Stimulated activated CD4-positive, alpha-beta T cell treated with anti-CD3 and anti-CD28 coated beads, Interleukin-4, amount 100 ng/mL, for 1 hour (primary cell): ENCODE results near the gene CAMK1D.

Experiments
- DNase-seq: peaks from one replicate; pipeline ENCODE4 v3.0.0-alpha.2; 2020

The CAMK1D gene

DNA sequence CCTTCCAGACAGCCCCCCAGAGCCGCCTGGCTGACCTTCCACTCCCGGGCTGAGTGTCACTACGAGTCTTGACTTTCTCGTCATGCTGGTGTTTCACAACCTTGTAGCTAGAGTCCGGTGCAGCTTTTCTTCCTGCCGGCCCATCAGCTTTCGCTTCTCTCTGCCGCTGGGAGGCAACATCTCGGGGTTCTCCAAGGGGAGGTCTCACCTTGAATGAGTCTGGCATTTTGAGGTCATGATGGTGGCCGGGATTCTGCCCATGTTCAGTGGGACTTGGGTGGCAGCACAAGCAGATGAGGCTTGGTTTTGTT, 285.2 kb downstream of the CAMK1D start:
- no peak for DNase-seq

DNA sequence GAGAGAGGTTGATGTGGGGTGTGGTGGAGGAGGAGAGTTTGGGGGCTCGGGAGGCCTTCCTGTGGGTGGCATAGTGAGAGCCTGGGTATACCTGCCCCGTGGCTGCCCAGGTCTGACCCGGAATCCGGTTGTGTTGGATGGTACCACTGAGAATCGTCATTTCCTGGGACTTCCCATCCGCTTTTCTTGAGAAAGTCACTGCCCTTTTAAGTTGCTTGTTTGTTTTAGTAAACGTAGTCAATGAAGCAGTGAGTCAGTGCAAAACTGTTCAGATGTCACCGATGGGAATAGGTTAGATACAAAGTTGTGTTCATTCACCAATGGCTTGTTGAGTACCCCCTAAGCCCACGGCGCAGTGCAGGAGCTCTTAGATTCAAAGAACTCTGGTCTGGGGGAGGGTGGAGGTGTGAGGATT, 285.8 kb downstream of the CAMK1D start:
- peak; percentile 38 for DNase-seq

DNA sequence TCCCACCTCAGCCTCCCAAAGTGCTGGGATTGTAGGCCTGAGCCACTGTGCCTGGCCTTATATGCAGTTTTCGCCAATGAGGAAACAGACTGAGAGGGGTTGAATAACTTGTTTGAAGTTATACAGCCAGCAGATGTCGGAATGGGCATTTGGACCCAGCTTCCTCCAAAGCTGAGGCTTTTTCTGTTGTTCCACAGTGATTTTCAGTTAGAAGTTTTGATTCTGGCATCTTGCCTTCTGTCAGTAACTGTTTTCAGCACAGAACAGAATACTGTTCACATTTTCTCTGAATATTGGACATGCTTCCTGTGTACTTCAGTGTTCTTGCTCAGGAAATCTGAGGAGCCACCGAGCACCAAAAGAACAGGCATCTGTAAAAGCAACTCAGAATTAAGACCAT, 287.2 kb downstream of the CAMK1D start:
- DNase-seq: no peak

DNA sequence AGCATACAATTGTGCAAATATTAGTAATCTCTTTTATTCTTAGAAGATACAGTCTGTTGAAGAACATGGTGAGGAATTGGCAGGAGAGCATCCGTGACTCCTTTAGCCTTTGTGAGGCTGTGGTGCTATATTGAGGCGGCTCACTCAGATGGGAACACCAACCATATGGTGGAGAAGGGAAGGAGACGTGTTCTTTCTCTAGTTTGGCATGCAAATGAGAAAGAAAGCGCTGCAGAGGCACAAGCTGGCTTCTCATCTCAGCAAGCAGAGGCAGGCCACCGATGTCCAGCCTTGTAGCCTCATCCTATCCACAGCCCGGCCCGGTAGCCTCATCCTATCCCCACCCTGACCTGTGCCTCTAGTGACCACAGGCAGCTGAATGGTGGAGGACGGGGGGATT, 288.3 kb downstream of the CAMK1D start:
- no peak for DNase-seq

DNA sequence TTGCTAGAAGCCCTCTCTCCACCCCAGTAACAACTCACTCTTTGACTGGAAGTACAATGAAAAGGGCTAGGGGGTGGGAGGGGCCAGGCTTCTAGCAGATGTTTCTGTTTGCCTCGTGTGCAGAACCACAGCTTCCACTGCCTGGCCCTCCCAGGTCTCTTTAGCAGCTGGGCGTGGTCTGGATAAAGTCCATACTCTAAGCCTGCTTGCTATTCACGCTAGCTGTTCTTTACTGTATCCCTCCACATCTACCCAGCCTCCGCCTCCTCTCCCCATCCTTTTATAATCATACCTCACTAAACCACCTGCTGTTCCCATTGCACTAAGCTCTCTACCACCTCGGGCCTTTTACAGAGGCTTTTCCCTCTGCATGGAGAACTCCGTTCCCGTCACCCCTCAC, 288.8 kb downstream of the CAMK1D start:
- DNase-seq: no peak

DNA sequence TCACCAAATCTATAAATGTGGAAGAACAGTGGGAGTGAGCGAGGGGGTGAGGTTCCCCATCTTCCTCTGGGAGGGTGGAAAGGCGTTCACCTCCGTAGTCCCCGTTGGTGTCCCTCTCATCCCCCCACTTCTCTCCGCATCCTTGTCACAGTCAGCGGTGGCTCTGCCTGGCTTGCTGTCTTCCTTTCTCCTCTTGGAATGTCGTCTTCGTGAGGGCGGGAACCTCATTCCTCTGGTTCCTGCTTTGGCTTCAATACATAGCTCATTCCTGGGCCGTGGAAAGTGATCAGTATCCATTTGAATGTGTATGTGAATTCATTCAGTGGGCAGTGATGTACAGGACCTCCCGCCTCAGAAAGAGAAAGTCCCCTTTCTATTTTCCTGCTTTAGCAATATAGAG, 289.4 kb downstream of the CAMK1D start:
- no peak for DNase-seq

DNA sequence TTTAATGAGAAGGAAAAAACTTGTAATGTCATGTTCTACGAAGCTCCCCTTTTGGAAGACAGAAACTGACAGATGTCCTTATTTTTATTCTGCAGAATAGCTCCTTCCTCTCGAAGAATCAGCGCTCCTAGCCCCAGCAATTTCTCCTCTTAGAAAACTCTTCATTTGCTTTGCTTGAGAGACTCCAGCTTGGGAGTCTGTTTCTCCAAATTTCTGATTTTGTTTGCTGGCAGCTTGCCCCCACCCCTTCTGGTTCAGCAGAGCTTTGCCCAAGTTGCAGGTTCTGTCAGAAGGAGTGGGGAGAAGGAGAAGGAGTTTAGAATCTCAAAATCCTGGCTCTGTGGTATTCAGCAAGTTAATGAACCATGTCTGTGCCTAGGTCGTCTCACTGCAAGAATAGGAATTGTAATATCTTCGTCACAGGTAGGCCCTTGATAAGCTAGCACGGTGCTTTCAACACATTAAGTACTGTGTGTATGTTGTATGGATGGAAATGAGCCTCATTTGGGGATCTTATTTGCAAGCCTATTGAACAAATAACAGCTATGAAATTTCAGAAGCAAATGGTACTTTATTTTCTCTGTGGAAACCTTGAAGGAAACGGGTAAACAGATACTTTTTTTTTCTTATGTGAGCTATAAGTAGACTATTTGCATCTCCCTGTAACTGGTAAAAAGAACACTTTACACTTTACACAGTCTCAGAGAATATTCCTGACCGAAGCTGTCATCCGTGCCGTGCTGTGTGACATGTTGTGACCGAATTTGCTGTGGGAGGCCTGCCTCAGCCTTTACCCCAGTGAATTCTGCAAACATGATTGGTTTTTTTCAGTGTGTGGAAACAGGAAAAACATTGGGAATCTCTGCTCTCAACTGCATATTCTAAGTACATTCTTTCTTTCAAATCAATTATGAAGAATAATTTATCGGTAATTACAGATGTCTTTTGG, 290.9 kb downstream of the CAMK1D start:
- DNase-seq: no peak

DNA sequence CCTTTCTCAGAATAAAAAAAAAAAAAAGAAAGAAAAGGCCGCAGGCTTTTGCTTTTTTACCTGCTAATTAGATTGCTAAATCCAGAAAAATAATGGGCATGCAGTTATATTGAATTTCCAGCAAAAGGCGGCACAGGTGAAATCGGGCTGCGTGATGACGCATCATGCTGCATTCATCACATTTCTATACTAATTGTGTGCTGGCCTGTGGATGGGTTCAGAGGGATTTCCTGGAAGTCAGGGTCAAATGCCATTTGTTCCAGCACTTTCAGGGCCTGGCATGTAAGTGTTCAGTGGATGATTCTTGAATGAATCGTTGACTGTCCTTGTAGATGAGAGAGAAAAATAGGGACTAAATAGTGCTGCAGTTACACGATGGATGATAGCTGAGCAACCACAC, 292.7 kb downstream of the CAMK1D start:
- DNase-seq: no peak

DNA sequence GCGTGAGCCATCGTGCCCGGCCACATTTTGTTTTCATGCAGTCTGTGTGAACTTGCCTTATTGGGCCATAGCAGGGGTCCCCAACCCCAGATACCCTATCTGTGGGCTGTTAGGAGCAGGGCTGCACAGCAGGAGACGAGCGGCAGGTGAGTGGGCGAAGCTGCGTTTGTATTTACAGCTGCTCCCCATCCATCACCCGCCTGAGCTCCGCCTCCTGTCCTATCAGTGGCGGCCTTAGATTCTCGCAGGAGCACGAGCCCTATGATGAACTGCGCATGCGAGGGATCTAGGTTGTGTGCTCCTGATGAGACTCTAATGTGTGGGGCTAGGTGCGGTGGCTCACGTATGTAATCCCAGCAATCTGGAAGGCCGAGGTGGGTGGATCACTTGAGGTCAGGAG, 293.9 kb downstream of the CAMK1D start:
- DNase-seq: no peak

DNA sequence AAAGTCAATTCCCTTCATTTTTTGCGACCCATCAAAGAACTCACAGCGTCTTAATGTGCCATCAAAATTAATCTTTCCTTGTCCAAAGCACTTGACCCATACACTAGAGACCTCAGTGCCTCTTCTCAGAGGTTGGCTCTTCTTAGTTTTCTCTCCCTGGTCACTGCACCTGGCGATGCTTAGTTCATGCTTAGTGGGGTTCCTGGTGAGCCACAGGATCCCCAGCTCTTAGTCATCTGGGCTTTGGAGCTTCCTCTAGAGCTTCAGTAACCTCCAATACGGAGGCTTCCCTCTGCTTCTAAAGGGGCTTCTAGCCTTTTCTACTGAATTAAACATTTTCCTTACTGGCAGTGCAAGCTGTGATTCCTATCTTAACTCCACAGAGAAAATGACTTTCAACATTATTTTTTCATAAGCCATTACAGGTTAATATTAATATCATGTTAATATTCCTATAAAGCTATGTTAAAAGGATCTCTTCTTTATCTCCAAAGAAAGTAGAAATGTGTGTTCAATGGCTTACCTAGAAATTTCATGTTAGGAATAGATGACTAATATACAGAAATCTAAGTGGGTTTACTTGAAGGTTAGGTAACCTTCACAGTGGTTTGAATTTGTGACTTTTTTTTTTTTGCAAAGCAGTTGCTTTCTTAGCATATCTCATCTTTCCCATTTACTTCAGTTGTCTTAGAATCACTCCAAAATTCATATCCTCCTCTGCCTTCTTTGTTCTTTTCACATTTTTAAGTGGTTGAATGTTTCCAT, 295.2 kb downstream of the CAMK1D start:
- no peak for DNase-seq

DNA sequence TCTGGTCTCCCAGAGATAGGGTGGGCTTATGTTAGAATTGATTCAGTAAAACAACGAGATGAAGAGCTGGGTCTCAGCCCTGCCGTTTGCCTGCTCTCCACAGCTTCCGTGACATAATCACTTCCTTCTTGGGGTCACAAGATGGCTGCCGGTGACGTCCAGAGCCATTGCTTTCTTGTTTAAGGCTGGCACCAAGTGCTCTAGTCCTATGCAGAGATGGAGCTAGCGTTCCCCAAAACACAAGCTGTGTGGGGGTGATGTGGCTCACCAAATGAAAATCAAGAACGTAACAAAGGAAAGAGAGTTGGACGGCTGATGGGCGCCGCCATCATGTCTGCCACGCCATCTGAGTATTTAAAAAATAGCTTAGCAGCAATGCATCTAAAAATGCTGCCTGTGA, 296.1 kb downstream of the CAMK1D start:
- DNase-seq: no peak

DNA sequence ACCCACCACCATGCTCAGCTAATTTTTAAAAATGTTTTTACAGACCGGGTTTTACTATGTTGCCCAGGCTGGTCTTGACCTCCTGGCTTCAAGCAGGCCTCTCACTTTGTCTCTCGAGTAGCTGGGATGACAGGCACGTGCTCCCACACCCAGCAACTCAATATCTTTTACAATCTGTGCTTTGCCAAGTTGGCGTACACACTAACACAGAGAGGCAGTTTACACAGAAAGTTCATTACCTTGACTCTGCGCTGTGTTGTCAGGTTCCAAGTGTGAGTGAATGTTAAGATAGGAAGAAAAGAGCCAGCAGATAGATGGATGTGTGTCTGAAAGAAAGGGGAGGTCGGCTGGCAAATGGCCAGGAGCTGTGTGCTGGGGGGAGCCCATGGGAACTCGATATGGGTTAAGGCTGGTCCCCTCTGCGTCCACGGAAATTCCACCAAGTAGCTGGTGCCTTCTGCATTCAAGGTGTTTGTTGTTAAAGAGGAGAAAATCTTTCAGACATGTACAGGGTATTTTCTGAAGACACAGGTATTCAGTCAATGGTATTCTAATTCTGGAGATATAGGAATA, 299.8 kb downstream of the CAMK1D start:
- no peak for DNase-seq

DNA sequence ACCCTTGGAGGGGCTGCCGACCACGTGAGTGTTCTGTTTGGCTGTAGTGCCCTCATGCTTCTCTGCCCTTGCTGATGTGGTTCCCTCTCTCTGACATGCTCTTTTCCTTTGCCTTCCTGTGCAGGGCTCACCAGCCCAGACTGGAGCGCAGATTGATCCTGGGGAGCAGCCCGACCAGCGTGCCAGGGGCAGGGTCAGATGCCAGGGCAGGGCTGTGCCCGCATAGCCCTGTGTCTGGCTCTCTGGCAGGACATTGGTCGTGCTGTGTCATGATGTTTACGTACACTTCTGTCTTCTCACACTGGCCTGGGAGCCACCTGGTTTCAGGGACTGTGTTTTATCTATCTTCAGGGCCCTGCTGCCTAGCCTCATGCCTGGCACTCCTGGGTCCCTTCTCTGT, 300.8 kb downstream of the CAMK1D start:
- no peak for DNase-seq

DNA sequence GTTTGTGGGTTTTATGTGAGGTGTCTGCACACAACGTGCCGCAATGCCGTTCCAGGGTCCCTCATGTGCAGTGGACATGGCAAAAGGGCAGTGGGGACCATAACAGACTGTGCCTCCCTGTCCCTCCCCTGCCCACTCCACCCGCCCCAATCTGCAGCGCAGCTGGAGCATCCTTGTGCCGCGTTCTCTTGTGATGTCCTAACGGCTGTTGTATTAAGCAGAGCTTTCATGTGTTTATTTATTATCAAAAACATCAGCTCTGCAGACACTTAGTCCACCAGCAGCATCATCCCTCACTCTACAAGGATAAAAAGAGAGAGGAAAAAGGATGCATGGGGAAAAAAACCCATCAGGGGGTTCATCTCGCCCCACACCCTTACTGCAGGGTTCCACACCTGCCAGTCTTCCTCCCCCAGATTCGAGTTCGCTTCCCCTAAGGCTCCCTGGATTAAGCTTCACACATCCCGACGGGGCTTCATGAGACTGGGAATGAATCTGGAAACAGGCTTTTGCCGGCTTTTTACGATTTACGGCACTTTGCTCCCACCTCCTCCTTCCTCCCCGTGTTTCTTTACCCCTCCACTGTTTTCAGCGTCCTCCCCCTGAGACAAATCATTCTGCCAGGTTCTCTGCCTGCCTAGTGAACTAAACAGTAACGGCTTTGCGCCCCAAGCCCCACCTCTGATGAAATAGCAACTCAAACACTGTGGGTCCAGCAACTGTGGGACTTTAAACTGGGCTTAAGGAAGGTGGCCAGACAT, 301.4 kb downstream of the CAMK1D start:
- no peak for DNase-seq

DNA sequence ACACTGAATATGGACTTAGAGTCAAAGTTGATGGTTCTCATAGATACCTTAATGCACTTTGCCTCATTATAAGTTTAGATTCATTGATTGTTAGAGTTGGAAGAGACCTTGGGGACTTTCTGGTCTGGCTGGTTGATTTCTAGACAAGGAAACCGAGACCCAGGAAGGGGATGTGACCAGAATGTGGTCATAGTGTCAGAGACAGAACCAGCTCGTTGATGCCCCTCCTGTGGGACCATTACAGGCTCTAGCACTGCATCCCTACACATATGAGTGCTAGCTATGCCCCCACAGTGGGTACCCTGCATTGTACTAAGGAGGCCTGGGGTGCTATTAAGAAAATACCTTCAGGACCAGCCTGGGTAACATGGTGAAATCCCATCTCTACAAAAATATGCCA, 306.6 kb downstream of the CAMK1D start:
- DNase-seq: no peak

DNA sequence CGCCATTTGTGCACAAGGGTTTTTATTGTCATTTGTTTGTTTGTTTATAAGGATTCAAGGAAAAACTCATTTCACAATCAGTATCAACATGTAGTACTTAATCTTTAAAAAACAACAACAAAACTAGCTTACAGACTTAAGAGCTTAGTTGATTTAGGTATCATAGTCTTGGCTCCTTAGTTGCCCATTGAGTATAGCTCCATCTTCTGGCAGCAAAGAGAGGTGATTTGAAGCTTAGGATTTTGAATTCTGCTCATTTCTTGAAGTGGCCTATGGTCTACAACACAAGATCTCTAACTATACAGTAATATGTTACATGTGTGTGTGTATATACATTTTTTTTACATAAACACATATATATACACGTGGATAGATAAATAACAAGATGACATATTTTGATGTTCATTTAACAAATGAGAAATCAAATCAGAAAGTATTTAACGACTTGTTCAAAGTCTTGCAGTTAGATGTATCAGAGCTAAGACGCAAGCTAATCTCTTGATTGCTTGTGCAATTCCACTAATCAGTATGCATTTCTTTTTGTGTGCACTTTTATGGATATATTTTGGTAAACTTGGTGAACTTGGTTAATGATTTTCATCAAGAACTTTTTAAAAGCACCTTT, 307.3 kb downstream of the CAMK1D start:
- DNase-seq: no peak

DNA sequence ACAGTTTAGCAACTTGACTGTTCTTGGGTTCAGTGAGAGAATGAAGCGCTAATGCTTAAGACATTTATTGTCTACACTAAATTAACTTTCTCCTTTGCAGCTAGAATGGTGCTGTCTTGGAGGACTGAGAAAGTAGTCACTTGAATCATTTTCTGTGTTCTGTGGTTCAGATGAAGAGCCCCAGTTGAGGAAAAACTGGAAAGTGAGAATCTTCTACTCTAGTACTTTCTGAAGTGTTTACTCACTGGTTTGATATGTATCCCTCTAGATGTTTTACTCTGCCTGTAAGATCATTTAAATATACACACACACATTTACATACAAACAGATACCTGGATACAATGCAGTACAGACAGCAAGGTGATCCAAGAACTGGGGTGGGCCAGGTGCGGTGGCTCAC, 308.1 kb downstream of the CAMK1D start:
- no peak for DNase-seq

DNA sequence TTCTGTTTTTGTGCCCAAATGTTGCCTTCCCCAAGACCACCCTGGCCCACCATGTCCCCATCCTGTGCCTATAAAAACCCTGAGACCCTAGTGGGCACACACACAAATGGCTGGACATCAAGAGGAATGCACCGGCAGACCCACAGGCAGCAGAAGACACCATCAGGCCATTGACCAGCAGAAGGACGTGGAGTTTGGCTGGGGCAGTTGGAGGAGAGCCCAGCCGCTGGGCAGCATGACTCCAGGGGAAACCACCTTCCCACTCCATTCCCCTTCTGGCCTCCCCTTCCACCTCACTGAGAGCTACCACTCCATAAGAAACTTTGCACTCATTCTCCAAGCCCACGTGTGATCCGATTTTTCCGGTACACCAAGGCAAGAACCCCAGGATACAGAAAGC, 309.2 kb downstream of the CAMK1D start:
- DNase-seq: no peak

DNA sequence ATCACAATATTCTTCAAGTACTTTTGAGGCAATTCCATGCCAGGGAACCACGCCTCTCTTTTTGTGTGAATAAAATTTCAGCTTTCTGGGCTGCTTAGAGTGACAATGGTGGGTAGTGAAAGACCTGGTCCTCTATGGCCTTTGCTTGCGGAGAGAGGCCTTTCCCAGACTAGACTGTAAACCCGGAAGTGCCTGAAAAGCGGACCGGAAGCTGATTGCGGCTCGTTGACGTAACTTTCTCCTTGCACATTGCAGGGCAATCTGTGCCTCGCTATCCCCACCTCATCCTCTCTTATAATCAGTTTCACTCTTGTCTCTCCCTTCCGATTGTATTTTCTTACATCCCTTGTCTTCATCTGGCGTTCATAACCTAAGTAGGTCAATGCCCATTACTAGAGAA, 310.4 kb downstream of the CAMK1D start:
- DNase-seq: no peak

DNA sequence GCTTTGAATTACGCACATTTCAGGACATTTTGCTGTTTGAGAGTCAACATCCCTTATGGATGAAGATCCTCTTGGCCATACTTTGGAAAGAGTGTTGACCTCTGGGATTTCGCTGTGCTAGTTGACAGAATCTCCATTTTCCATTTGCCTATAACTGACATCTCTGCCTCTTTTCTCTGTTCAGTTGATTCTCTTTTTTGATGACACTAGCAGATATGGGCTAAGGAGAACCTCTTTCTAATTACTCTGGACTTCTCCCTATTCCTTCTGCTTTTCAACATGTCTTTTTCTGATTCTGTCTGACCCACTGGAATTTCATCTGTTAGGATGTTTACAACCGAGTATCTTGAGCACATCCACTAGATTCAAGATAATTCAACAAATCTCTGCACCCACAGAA, 311.5 kb downstream of the CAMK1D start:
- DNase-seq: no peak

DNA sequence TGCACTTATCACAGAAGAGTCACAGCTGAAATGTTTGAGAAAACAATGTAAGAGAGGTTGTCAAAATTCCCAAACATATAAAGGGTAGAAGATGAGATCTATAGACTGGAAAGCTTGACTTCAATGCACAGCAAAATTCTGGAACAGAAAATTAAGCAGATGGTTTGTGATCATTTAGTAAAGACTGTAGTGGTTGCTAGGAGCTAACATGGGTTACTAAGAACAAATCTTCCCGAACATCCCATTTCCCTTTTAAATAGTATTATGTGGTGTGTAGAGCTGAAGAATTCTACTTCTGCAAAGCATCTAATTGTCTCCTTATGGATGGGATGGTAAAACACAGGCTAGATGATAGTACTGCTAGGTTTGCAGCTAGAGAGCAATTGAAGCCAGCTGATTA, 312.3 kb downstream of the CAMK1D start:
- DNase-seq: no peak

DNA sequence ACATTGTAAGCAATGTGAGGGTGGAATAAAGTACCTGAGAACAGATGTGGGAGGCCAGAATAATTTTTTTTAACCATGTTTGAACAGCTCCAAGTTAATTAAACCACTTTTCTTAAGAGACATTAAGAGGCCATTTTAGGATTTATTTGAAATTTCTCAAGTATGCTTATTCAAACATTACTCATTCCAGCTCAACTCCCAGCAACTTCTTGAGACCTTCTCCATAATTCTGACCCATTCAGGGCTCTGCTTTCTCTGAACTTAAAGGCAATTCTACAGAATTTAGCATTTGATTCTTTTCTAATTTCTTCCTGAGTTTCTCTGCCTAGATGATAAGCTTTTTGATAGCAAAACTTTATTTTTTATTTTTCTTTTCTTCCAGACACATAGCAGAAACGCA, 314.5 kb downstream of the CAMK1D start:
- DNase-seq: no peak

DNA sequence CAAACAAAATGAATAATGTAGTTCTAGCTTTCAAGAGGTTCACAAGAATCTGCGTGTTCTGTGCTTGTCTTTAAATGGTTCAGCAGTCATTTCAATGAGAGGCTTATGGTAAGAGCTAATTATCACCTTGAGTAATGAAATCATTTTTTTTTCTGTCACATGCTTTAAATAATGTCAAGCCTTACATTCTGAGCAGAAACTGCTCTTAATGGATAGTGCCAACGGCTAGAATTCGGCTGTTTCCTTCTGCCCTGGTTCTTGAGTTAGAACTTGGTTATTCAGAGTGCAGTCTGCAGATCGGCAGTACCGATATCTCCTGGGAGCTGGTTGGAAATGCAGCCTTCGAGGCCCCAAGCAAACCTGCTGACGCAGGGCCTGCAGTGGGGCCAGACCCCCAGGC, 316.2 kb downstream of the CAMK1D start:
- no peak for DNase-seq
